Heart left ventricle (tissue), 16 donors: Measurements from ENCODE around the gene MAP3K9. TPM values are rescaled to one million over a fixed set of nuclear protein-coding genes. Genes with fewer than 3 reads are reported as not detected.

Experiments used
- ATAC-seq, 4 donors: fragments of 200-7000 bp; cut with Tn5 transposase; one replicate each; pipeline ENCODE4 v1.9.1; 2020 to 2022; ENCODE audit warnings: moderate library complexity in 4 of 4, mild to moderate bottlenecking in 3 of 4, moderate number of reproducible peaks in 1 of 4
- DNase-seq, 5 donors: peaks; one replicate each; pipeline ENCODE4 v3.0.0-alpha.2; 2020
- H3K27ac ChIP-seq, 12 donors: fragments of 200-600 bp; sonication (generic) in 4 of 12; one replicate each; pipeline versions ENCODE4 v1.5.0 to v1.8.0; 2016 to 2022; ENCODE audit warnings: mild to moderate bottlenecking in 2 of 12
- H3K27me3 ChIP-seq, 9 donors: fragments of 200-600 bp; sonication (generic) in 2 of 9; one replicate each; pipeline versions ENCODE4 v1.5.1 to v1.8.0; 2016 to 2022; ENCODE audit warnings: mild to moderate bottlenecking in 3 of 9
- H3K36me3 ChIP-seq, 9 donors: fragments of 200-600 bp; sonication (generic) in 2 of 9; one replicate each; pipeline versions ENCODE4 v1.5.0 to v1.8.0; 2018 to 2022; ENCODE audit warnings: mild to moderate bottlenecking in 2 of 9
- H3K4me1 ChIP-seq, 12 donors: fragments of 200-600 bp; sonication (generic) in 4 of 12; one replicate each; pipeline versions ENCODE4 v1.5.0 to v1.8.0; 2016 to 2022; ENCODE audit warnings: mild to moderate bottlenecking in 3 of 12
- H3K4me3 ChIP-seq, 12 donors: fragments of 200-600 bp; sonication (generic) in 4 of 12; one replicate each; pipeline versions ENCODE4 v1.5.0 to v1.8.0; 2017 to 2022; ENCODE audit warnings: mild to moderate bottlenecking in 9 of 12, moderate library complexity in 4 of 12
- H3K9me3 ChIP-seq, 12 donors: fragments of 200-600 bp; sonication (generic) in 4 of 12; one replicate each; pipeline versions ENCODE4 v1.5.0 to v1.8.0; 2016 to 2022; ENCODE audit warnings: mild to moderate bottlenecking in 1 of 12
- CTCF ChIP-seq, 12 donors: fragments of 200-600 bp; sonication (generic) in 4 of 12; IDR thresholded peaks; one replicate each; pipeline versions ENCODE4 v1.5.0 to v1.8.0; 2018 to 2022; ENCODE audit warnings: antibody characterized with exemption in 12 of 12, mild to moderate bottlenecking in 5 of 12
- POLR2A ChIP-seq, 2 donors: fragments of 450-650 bp; IDR thresholded peaks; one replicate each; pipeline ENCODE4 v1.6.1; 2017; ENCODE audit warnings: antibody characterized with exemption in 2 of 2, mild to moderate bottlenecking in 2 of 2, moderate library complexity in 2 of 2
- WGBS, 4 donors: extraction: QIAGEN DNeasy Blood & Tissue Kit in 2 of 4; methylation state at CpG; one replicate each; pipeline versions ENCODE4 v1.1.5 to v1.1.7; 2013 to 2018; 5-methylcytosine and 5-hydroxymethylcytosine counted together
- intact Hi-C, 10 donors: fragments of 100-400 bp; cut with DNase I; formaldehyde crosslinking; loops; one replicate each; pipeline versions ENCODE4 v1.11.1 to v1.14.2; 2022
- polyA plus RNA-seq, 2 donors: library from polyadenylated mRNA; stranded (reverse); fragments of 200-250 nt; gene quantifications; one replicate each; pipeline ENCODE4 v1.2.3, GENCODE V29; 2013
- total RNA-seq, 9 donors: library from RNA; depleted of rRNA in 2 of 9; stranded (reverse); fragments of >200 nt in 2 of 9; fragmentation: NEBNext Ultra II Directional in 3 of 9; extraction: Animal tissue kit (Norgen Biotek cat#: 25700) in 3 of 9; gene quantifications; one replicate each; pipeline versions ENCODE4 v1.1.0 to v1.2.4, GENCODE V29; 2016 to 2023
- donor health status: ischemic (EF 13 %, LVEDD 7.1; RV severe dilation, severe dysfunction).
- donor health status: healthy with polysubstance abuse.
- donor health status: DM: no; HTN: yes; CAD: no.
- donor health status: DM: no; HTN: no; CAD: no.
- donor health status: ischemic (EF 25% LVEDD 6.9; RV normal size, moderate dysfunction).
- donor health status: ischemic (EF 25% LVEDD 5.7; RV mildly dilated, moderate dysfunction).
- donor health status: healthy.
- donor health status: DM: yes; HTN: yes; CAD: no.
- donor health status: ischemic (EF 35%, LVEDD 5.7; RV mildly dilated, moderate dysfunction).
- donor health status: nonischemic (EF 11% LVEDD 7.7; RV severe dilation, severe dysfunction).
- donor health status: DM: yes; HTN: yes; CAD: no.
- donor health status: PGD.
- donor health status: ischemic (EF 29% LVEDD 5.4; RV normal size, mild dysfunction).
- donor health status: nonischemic (EF 23%, LVEDD 6.1; RV moderate dilation, normal function).

Gene MAP3K9
- total and polyA plus RNA-seq, 11 donors: 0.91 to 3.8 (median 1.7) TPM

DNA sequence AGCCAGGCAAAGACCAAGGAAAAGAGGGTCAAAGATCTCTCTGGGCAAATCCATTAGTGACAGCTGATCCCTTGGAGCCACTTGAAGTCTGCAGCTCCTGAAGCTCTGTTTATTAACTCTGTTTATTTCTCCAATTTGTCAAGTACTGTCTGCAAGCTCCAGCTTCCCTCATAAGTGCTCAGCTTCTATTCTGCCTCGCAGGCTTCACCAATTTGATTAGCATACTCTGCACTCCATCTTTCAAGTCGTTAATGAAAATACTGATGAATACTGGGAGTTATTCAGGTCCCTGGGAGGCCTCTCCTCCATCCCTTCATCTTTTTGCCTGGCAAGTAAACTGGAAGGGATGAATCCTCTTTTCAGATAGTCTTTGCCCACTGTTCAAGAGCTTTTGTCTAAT lies 113.3 kb downstream of the MAP3K9 start:
- Histone ChIP-seq H3K36me3 (no peaks in the 10 kb centered on the region), H3K4me1 (peaks cover 0 to 23% (median 0%) of the 10 kb centered on the region in 12 donors), H3K27me3 (no peaks in the 10 kb centered on the region), H3K9me3 (no peaks in the 10 kb centered on the region), H3K27ac (no peak overlapping the region), H3K4me3 (no peak overlapping the region)
- no peak for DNase-seq
- ATAC-seq: no peak
- WGBS, 4 donors: 68 to 79% (median 74%) methylated on average over 2 of the region's 2 CpGs
- no peak for TF ChIP-seq POLR2A (IDR thresholded peaks at IDR 0.05)
- no peak for TF ChIP-seq CTCF (IDR thresholded peaks at IDR 0.05)
- intact Hi-C loops: no loop called here

DNA sequence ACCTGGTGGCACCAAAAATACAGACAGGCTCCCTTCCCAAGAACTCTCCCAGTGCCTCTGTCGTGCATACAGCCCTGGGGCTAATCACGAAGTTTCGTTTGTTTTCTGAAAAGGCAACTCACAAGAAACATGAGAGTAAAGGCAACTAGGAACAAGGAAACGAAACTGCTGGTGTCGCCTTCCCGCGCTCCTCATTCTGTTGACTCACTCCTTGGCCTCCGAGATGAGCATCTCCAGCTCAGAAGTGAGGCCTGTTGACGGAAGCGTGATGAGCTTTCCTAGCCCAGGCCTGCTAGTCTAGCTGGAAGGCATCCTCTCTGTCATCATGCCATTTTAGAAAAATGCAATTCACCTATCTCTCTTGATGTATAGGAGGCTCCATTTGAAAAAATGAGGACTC lies 117.1 kb downstream of the MAP3K9 start:
- H3K9me3 ChIP-seq: no peaks in the 10 kb centered on the region
- no peaks in the 10 kb centered on the region for H3K27me3 ChIP-seq
- peak overlapping the region in 1 of 12 donors; percentile 72 for H3K27ac ChIP-seq
- peak in 2 of 5 donors; percentile 13 to 40 for DNase-seq
- peak in 3 of 4 donors; percentile 32 to 60 (median 38) for ATAC-seq
- H3K4me3 ChIP-seq: no peak overlapping the region
- TF ChIP-seq POLR2A (IDR thresholded peaks at IDR 0.05) (no peak), CTCF (IDR thresholded peaks at IDR 0.05) (no peak)
- no peaks in the 10 kb centered on the region for H3K4me1 ChIP-seq
- 91 to 94% (median 92%) methylated on average over 10 of the region's 10 CpGs for WGBS, 4 donors
- intact Hi-C loops: no loop called here
- H3K36me3 ChIP-seq: no peaks in the 10 kb centered on the region

DNA sequence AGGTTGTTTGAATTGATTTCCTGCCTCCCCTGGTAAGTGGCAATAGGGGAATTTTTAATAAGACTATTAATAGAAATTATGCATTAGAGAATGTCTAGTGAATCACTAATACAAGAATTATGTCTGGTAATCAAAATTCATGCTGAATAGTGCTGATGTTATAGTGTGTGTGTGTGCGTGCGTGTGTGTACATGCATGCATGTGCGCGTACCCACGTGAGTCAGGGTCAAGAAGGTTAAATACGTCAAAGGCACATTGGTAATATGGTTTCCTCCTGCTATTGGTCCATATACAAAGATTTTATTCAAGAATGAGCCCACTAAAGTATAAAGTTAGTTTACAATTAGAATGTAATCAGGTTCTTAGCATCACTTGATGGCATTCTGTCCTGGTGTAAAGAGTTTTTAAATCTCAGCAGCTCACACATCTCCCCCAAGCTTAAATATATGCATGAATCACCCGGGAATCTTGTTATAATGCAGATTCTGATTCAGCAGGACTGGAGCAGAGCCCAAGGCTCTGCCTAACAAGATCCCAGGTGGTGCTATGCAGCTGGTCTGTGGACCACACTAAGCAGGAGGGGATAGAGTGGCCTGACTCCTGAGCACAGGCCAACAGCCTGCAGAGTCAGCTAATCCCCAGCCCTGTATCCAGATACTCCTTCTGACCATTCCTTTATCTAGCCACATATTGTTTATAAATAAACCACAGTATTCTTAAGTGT lies 123.7 kb downstream of the MAP3K9 start:
- no peak overlapping the region for H3K27ac ChIP-seq
- TF ChIP-seq POLR2A (IDR thresholded peaks at IDR 0.05): no peak
- TF ChIP-seq CTCF (IDR thresholded peaks at IDR 0.05): no peak
- no peak overlapping the region for H3K4me3 ChIP-seq
- no peaks in the 10 kb centered on the region for H3K36me3 ChIP-seq
- H3K27me3 ChIP-seq: no peaks in the 10 kb centered on the region
- no peaks in the 10 kb centered on the region for H3K4me1 ChIP-seq
- no peak for ATAC-seq
- intact Hi-C loops: no loop called here
- 69 to 89% (median 84%) methylated on average over 7 of the region's 7 CpGs for WGBS, 4 donors
- DNase-seq: no peak
- no peaks in the 10 kb centered on the region for H3K9me3 ChIP-seq

DNA sequence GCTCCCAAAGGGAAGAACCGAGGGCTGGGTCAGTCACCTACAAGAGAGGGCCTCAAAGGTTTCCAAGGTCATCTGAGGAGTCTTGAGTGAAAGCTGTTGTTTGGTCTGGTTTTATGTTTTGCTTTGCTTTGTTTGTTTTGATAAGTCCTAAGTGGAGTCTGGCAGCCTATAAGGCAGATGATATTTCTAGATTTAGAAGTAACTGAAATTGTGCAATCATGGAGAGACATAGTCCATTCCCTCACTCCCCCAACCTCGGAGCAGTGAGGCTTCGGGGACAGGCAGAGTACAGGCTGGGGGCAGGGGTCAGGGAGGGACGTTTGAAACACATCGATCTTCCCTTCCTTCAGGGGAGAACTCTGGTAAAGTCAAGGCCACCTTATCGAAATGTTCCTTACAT lies 125.3 kb downstream of the MAP3K9 start:
- intact Hi-C loops: no loop called here
- DNase-seq (no peak), ATAC-seq (no peak)
- H3K27ac ChIP-seq: no peak overlapping the region
- H3K9me3 ChIP-seq: no peaks in the 10 kb centered on the region
- no peaks in the 10 kb centered on the region for H3K36me3 ChIP-seq
- H3K27me3 ChIP-seq: no peaks in the 10 kb centered on the region
- H3K4me1 ChIP-seq: no peaks in the 10 kb centered on the region
- H3K4me3 ChIP-seq: no peak overlapping the region
- 55 to 71% (median 62%) methylated on average over 6 of the region's 6 CpGs for WGBS, 4 donors
- no peak for TF ChIP-seq POLR2A (IDR thresholded peaks at IDR 0.05)
- no peak for TF ChIP-seq CTCF (IDR thresholded peaks at IDR 0.05)
